ENCODE data around the gene RIBC1.

DNA sequence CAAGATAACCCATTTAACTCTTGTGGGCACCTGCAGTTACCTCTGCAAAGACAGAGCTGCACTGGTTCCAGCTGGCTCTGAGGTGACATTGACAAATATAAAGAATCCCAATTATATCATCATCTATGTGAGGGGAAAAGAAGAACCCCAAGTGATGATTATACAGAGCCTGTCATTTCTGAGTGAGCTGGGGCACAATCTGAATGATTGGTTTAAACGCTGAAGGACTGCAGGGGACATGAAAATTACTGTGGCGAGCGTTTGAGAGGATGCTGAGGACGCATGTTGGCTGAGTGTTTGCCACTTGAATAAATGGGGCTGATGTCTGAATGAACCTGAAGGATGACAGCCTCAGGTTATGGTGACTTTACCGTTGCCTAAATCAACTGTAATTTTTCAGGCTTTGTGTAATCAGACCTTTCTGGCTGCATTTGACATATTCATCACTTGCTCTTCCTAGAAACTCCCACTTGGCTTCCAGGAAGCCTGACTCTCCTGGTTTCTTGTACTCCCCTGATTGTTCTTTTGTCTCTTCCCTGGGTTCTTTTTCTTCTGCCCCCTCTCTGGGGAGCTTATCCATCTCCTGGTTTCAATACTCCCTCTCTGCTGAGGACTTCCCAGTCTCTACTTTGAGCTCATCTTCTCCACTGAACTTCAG, 15.6 kb downstream of the RIBC1 start:
- TF ChIP-seq GATA2 (IDR thresholded peaks at IDR 0.05; ENCODE audit: low read depth, low read length) (no peak), GATA3 (IDR thresholded peaks at IDR 0.05; ENCODE audit: low read depth, low read length) (no peak)

Data from SH-SY5Y (cell line).